WTC11 (cell line): Measurements from ENCODE around the gene MACROD2. TPM values are rescaled to one million over a fixed set of nuclear protein-coding genes. Genes with fewer than 3 reads are reported as not detected.

ENCODE experiments used
- ATAC-seq: fragments of 200-7000 bp; cut with Tn5 transposase; 2 replicates; pipeline ENCODE4 v1.10.0; 2021; ENCODE audit warnings: mild to moderate bottlenecking, moderate library complexity
- CTCF ChIA-PET: fragments of 300-600 bp; sonication (Branson Sonifier 250); formaldehyde crosslinking; loops from one replicate; lab custom pipeline; 2021; ENCODE audit warnings: antibody characterized with exemption; lab: Charles Lee
- POLR2A ChIA-PET: fragments of 350-600 bp; sonication (Branson Sonifier 250); formaldehyde crosslinking; loops from one replicate; lab custom pipeline; 2021; ENCODE audit warnings: antibody characterized with exemption; lab: Charles Lee
- DNase-seq: peaks from one replicate; pipeline ENCODE4 v3.0.0; 2021; ENCODE audit warnings: low spot score
- H3K27ac Mint-ChIP-seq: 2 replicates; pipeline ENCODE4 v1.8.0; 2021; ENCODE audit warnings: mixed read lengths
- H3K27me3 Mint-ChIP-seq: 2 replicates; pipeline ENCODE4 v1.8.0; 2021; ENCODE audit warnings: low read depth, mild to moderate bottlenecking, moderate library complexity, mixed read lengths
- H3K36me3 Mint-ChIP-seq: 2 replicates; pipeline ENCODE4 v1.8.0; 2021; ENCODE audit warnings: mixed read lengths
- H3K4me1 Mint-ChIP-seq: 2 replicates; pipeline ENCODE4 v1.8.0; 2022; ENCODE audit warnings: mixed read lengths
- H3K4me3 Mint-ChIP-seq: 2 replicates; pipeline ENCODE4 v1.8.0; 2021; ENCODE audit warnings: mild to moderate bottlenecking, moderate library complexity, mixed read lengths
- H3K9me3 Mint-ChIP-seq: 2 replicates; pipeline ENCODE4 v1.8.0; 2021; ENCODE audit warnings: mixed read lengths
- ATF1 ChIP-seq: sonication (generic); formaldehyde crosslinking; IDR thresholded peaks from 2 replicates; pipeline ENCODE4 v1.8.1; 2023; ENCODE audit warnings: mild to moderate bottlenecking, moderate library complexity, missing genetic modification reagents
- CREM ChIP-seq: sonication (generic); formaldehyde crosslinking; IDR thresholded peaks from 2 replicates; pipeline ENCODE4 v1.8.1; 2022; ENCODE audit warnings: mild to moderate bottlenecking, missing genetic modification reagents, moderate library complexity
- ESRRA ChIP-seq: sonication (generic); formaldehyde crosslinking; IDR thresholded peaks from 2 replicates; pipeline ENCODE4 v1.8.1; 2022; ENCODE audit warnings: mild to moderate bottlenecking, missing genetic modification reagents, borderline replicate concordance
- FOXK1 ChIP-seq: sonication (generic); formaldehyde crosslinking; IDR thresholded peaks from 2 replicates; pipeline ENCODE4 v1.8.0; 2022; ENCODE audit warnings: mild to moderate bottlenecking, moderate library complexity, missing genetic modification reagents
- GABPB1 ChIP-seq: sonication (generic); formaldehyde crosslinking; IDR thresholded peaks from 2 replicates; pipeline ENCODE4 v1.8.1; 2023; ENCODE audit warnings: mild to moderate bottlenecking, missing genetic modification reagents
- HMGA2 ChIP-seq: fragments of 250-450 bp; sonication (Bioruptor Pico); IDR thresholded peaks from 2 replicates; pipeline ENCODE4 v1.4.0; 2021; ENCODE audit warnings: mild to moderate bottlenecking, moderate library complexity
- IRF2 ChIP-seq: sonication (generic); formaldehyde crosslinking; IDR thresholded peaks from 2 replicates; pipeline ENCODE4 v1.8.0; 2022; ENCODE audit warnings: low read depth, missing genetic modification reagents, borderline replicate concordance
- NFYB ChIP-seq: sonication (generic); formaldehyde crosslinking; conservative IDR thresholded peaks from 2 replicates; pipeline ENCODE4 v1.8.0; 2022; ENCODE audit warnings: low read depth, missing genetic modification reagents
- NR3C1 ChIP-seq: sonication (generic); formaldehyde crosslinking; conservative IDR thresholded peaks from 2 replicates; pipeline ENCODE4 v1.8.1; 2023; ENCODE audit warnings: low read depth, mild to moderate bottlenecking, missing genetic modification reagents
- PRRX2 ChIP-seq: fragments of 250-450 bp; sonication (Bioruptor Pico); IDR thresholded peaks from 2 replicates; pipeline ENCODE4 v1.8.0; 2021; ENCODE audit warnings: mild to moderate bottlenecking
- SMAD3 ChIP-seq: sonication (generic); formaldehyde crosslinking; IDR thresholded peaks from 2 replicates; pipeline ENCODE4 v1.8.0; 2022; ENCODE audit warnings: missing genetic modification reagents, mild to moderate bottlenecking, borderline replicate concordance
- TCF7 ChIP-seq: sonication (generic); formaldehyde crosslinking; IDR thresholded peaks from 2 replicates; pipeline ENCODE4 v1.8.0; 2022; ENCODE audit warnings: mild to moderate bottlenecking, low read depth, missing genetic modification reagents, moderate library complexity
- ZNF138 ChIP-seq: sonication (generic); formaldehyde crosslinking; conservative IDR thresholded peaks from 2 replicates; pipeline ENCODE4 v1.8.1; 2022; ENCODE audit warnings: mild to moderate bottlenecking, moderate library complexity, missing genetic modification reagents
- ZNF232 ChIP-seq: sonication (generic); formaldehyde crosslinking; IDR thresholded peaks from 2 replicates; pipeline ENCODE4 v1.8.0; 2022; ENCODE audit warnings: mild to moderate bottlenecking, missing genetic modification reagents
- ZNF416 ChIP-seq: fragments of 250-450 bp; sonication (Bioruptor Pico); IDR thresholded peaks from 2 replicates; pipeline ENCODE4 v1.9.0; 2021; ENCODE audit warnings: mild to moderate bottlenecking, inconsistent platforms
- ZNF671 ChIP-seq: fragments of 250-450 bp; sonication (Bioruptor Pico); IDR thresholded peaks from 2 replicates; pipeline ENCODE4 v1.8.0; 2021; ENCODE audit warnings: mild to moderate bottlenecking
- total RNA-seq: library from RNA; stranded (reverse); gene quantifications from 3 replicates; pipeline ENCODE4 v1.2.3, GENCODE V29; 2021
- TF ChIP-seq, protein P1 (sequence below): fragments of 250-450 bp; sonication (Bioruptor Pico); IDR thresholded peaks from 2 replicates; pipeline ENCODE4 v1.9.0; 2021; ENCODE audit warnings: mild to moderate bottlenecking, borderline replicate concordance
- TF ChIP-seq, protein P2 (sequence below): fragments of 250-450 bp; sonication (Bioruptor Pico); IDR thresholded peaks from 2 replicates; pipeline ENCODE4 v2.1.2; 2022; ENCODE audit warnings: mild to moderate bottlenecking, moderate library complexity
- TF ChIP-seq, protein P3 (sequence below): sonication (generic); formaldehyde crosslinking; IDR thresholded peaks from 2 replicates; pipeline ENCODE4 v1.8.1; 2022; ENCODE audit warnings: mild to moderate bottlenecking, moderate library complexity, missing genetic modification reagents
- TF ChIP-seq, protein P4 (sequence below): sonication (generic); formaldehyde crosslinking; IDR thresholded peaks from 2 replicates; pipeline ENCODE4 v1.8.0; 2023; ENCODE audit warnings: missing genetic modification reagents, mild to moderate bottlenecking, borderline replicate concordance

Gene MACROD2
- total RNA-seq, 1 experiment from 2014 or later = 4.1 TPM

DNA sequence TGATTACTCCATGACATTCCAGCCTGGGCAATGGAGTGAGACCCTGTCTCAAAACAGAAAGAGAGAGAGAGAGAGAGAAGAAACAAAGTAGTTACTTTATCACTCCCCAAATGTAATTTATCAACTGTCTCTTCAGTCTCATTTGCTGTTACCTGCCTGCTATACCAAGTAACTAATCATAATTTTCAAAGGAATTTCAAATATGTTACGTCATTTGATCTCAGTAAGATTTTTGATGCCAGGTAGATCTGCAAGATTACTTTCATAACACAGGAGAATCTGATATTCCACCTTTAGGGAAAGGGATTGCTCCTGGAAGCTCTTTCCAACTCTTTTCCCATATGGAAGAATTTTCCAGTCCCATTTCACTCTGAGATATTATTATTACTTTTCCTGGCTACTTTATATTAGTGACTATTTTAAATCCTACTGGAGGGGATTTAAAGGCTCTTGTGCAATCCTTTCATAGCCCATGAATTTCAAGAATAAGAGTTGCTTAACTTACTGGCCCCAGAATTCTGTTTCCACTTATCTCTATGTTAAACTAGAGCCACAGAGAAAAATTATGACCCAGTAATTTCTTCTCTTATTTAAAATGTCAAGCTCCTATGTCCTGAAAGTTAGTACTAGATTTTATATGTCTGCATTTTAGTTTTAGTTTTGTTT, 732.3 kb downstream of the MACROD2 start:
- ATAC-seq = no peak
- no peak overlapping the region for H3K27ac Mint-ChIP-seq
- ChIA-PET CTCF (no interaction called here), POLR2A (no interaction called here)
- no peaks in the 10 kb centered on the region for H3K4me1 Mint-ChIP-seq
- no peaks in the 10 kb centered on the region for H3K27me3 Mint-ChIP-seq
- TF ChIP-seq NFYB (CRISPR knock-in tag) (no peak), NR3C1 (CRISPR knock-in tag) (no peak), SMAD3 (CRISPR knock-in tag) (no peak)
- TF ChIP-seq, protein P1, sequence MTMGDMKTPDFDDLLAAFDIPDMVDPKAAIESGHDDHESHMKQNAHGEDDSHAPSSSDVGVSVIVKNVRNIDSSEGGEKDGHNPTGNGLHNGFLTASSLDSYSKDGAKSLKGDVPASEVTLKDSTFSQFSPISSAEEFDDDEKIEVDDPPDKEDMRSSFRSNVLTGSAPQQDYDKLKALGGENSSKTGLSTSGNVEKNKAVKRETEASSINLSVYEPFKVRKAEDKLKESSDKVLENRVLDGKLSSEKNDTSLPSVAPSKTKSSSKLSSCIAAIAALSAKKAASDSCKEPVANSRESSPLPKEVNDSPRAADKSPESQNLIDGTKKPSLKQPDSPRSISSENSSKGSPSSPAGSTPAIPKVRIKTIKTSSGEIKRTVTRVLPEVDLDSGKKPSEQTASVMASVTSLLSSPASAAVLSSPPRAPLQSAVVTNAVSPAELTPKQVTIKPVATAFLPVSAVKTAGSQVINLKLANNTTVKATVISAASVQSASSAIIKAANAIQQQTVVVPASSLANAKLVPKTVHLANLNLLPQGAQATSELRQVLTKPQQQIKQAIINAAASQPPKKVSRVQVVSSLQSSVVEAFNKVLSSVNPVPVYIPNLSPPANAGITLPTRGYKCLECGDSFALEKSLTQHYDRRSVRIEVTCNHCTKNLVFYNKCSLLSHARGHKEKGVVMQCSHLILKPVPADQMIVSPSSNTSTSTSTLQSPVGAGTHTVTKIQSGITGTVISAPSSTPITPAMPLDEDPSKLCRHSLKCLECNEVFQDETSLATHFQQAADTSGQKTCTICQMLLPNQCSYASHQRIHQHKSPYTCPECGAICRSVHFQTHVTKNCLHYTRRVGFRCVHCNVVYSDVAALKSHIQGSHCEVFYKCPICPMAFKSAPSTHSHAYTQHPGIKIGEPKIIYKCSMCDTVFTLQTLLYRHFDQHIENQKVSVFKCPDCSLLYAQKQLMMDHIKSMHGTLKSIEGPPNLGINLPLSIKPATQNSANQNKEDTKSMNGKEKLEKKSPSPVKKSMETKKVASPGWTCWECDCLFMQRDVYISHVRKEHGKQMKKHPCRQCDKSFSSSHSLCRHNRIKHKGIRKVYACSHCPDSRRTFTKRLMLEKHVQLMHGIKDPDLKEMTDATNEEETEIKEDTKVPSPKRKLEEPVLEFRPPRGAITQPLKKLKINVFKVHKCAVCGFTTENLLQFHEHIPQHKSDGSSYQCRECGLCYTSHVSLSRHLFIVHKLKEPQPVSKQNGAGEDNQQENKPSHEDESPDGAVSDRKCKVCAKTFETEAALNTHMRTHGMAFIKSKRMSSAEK (CRISPR knock-in tag) = no peak
- DNase-seq = no peak
- H3K4me3 Mint-ChIP-seq = no peak overlapping the region
- H3K9me3 Mint-ChIP-seq = no peaks in the 10 kb centered on the region
- H3K36me3 Mint-ChIP-seq = no peaks in the 10 kb centered on the region

DNA sequence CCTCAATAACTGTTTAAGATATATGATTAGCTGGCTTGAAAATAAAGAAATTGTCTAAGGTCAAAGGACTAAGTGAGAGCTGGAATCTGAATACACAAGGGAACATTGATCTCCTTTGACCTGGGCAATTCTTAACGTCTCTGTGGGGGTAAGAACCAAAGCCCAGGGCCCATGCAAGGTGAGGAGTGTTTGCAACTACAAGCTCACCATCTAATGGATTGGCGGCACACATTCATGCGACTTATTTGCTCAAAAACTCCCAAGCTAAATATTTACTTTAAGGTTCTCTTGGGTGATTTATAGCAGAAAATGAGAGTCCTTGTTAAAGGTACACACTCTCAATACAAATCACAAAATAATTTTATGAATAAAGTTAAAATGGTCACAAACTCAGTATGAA, 734.1 kb downstream of the MACROD2 start:
- Mint-ChIP-seq H3K9me3 (no peaks in the 10 kb centered on the region), H3K4me1 (no peaks in the 10 kb centered on the region), H3K27me3 (no peaks in the 10 kb centered on the region), H3K27ac (no peak overlapping the region), H3K36me3 (no peaks in the 10 kb centered on the region), H3K4me3 (no peak overlapping the region)
- POLR2A ChIA-PET = no interaction called here
- CTCF ChIA-PET = no interaction called here
- ATAC-seq (no peak), DNase-seq (no peak)
- no peak for TF ChIP-seq ZNF232 (CRISPR knock-in tag)
- no peak for TF ChIP-seq ATF1 (CRISPR knock-in tag)
- no peak for TF ChIP-seq ZNF416 (CRISPR knock-in tag)
- TF ChIP-seq, protein P2, sequence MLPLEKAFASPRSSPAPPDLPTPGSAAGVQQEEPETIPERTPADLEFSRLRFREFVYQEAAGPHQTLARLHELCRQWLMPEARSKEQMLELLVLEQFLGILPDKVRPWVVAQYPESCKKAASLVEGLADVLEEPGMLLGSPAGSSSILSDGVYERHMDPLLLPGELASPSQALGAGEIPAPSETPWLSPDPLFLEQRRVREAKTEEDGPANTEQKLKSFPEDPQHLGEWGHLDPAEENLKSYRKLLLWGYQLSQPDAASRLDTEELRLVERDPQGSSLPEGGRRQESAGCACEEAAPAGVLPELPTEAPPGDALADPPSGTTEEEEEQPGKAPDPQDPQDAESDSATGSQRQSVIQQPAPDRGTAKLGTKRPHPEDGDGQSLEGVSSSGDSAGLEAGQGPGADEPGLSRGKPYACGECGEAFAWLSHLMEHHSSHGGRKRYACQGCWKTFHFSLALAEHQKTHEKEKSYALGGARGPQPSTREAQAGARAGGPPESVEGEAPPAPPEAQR = no peak
- TF ChIP-seq, protein P1 (CRISPR knock-in tag) = no peak
- no peak for TF ChIP-seq PRRX2 (CRISPR knock-in tag)
- TF ChIP-seq FOXK1 (CRISPR knock-in tag) = no peak
- TF ChIP-seq CREM (CRISPR knock-in tag) = no peak
- TF ChIP-seq TCF7 (CRISPR knock-in tag) = no peak
- TF ChIP-seq GABPB1 (CRISPR knock-in tag) = no peak
- TF ChIP-seq ZNF138 (CRISPR knock-in tag) = no peak
- TF ChIP-seq, protein P3, sequence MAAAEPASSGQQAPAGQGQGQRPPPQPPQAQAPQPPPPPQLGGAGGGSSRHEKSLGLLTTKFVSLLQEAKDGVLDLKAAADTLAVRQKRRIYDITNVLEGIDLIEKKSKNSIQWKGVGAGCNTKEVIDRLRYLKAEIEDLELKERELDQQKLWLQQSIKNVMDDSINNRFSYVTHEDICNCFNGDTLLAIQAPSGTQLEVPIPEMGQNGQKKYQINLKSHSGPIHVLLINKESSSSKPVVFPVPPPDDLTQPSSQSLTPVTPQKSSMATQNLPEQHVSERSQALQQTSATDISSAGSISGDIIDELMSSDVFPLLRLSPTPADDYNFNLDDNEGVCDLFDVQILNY = no peak
- TF ChIP-seq HMGA2 (CRISPR knock-in tag) = no peak
- no peak for TF ChIP-seq ZNF671 (CRISPR knock-in tag)
- TF ChIP-seq, protein P4, sequence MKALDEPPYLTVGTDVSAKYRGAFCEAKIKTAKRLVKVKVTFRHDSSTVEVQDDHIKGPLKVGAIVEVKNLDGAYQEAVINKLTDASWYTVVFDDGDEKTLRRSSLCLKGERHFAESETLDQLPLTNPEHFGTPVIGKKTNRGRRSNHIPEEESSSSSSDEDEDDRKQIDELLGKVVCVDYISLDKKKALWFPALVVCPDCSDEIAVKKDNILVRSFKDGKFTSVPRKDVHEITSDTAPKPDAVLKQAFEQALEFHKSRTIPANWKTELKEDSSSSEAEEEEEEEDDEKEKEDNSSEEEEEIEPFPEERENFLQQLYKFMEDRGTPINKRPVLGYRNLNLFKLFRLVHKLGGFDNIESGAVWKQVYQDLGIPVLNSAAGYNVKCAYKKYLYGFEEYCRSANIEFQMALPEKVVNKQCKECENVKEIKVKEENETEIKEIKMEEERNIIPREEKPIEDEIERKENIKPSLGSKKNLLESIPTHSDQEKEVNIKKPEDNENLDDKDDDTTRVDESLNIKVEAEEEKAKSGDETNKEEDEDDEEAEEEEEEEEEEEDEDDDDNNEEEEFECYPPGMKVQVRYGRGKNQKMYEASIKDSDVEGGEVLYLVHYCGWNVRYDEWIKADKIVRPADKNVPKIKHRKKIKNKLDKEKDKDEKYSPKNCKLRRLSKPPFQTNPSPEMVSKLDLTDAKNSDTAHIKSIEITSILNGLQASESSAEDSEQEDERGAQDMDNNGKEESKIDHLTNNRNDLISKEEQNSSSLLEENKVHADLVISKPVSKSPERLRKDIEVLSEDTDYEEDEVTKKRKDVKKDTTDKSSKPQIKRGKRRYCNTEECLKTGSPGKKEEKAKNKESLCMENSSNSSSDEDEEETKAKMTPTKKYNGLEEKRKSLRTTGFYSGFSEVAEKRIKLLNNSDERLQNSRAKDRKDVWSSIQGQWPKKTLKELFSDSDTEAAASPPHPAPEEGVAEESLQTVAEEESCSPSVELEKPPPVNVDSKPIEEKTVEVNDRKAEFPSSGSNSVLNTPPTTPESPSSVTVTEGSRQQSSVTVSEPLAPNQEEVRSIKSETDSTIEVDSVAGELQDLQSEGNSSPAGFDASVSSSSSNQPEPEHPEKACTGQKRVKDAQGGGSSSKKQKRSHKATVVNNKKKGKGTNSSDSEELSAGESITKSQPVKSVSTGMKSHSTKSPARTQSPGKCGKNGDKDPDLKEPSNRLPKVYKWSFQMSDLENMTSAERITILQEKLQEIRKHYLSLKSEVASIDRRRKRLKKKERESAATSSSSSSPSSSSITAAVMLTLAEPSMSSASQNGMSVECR (CRISPR knock-in tag) = no peak
- TF ChIP-seq IRF2 (CRISPR knock-in tag) = no peak
- TF ChIP-seq ESRRA (CRISPR knock-in tag) = no peak
